ENCODE data around the gene CPNE4. TPM values are rescaled to one million over a fixed set of nuclear protein-coding genes. Genes with fewer than 3 reads are reported as not detected.

The CPNE4 gene
- total and polyA plus RNA-seq, 10 donors, result 0.03 to 3.1 (median 0.91) TPM; not detected in 2

DNA sequence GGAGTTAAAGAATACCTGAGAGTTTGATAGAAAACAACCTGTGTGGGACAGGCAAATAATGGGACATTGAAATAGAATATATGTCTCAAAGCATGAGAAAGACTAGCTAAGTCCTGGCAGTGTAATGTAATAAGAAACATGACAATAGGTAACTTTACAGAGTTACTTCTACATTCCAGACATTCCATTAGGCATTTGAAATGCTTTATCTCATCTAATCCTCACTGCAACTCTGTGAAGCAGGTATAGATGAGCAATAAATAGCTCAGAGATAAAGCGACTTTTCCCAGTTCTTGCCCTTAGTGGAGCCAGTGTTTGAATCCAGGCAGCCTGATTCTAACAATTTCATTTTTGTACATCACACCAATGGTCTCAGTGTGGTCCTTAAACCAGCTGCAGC lies 76.8 kb downstream of the CPNE4 start:
- intact Hi-C loops (cut with DNase I; ENCODE audit: low total_unique reads), result no loop called here
- Histone ChIP-seq H3K9me3 (no peaks in the 10 kb centered on the region), H3K27me3 (replicated peaks in 1 of 7) (peaks cover 0 to 8% (median 0%) of the 10 kb centered on the region in 7 donors), H3K4me1 (no peaks in the 10 kb centered on the region), H3K27ac (no peak overlapping the region), H3K4me3 (no peak overlapping the region), H3K36me3 (no peaks in the 10 kb centered on the region)
- DNase-seq, result no peak
- WGBS, 5 donors, result 55 to 93% (median 71%) methylated on average over 1 of the region's 1 CpG
- no peak for TF ChIP-seq POLR2AphosphoS5 (IDR thresholded peaks at IDR 0.05)
- TF ChIP-seq CTCF (IDR thresholded peaks at IDR 0.05 in 8 of 11, conservative IDR thresholded peaks at IDR 0.05 in 3 of 11), result no peak
- no peak for TF ChIP-seq POLR2A (IDR thresholded peaks at IDR 0.05)

DNA sequence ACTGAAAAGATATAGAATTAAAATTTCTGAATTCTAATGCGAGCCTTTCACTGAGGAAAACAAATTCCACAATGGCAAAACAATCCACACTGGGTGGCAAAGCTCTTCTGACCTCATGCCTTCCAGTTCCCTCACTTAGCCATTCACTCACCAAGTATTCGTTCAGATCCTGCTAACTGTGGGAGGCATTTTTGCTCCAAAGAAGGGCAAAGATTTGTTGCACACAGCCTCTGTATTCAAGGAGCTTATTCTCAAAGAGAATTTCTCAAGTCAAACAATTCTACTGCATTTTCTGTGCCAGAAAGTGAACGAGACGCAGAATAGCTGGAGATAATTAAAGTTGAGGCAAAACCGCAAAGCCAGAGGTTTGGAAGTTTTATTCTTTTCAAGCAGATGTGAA lies 77.3 kb downstream of the CPNE4 start:
- TF ChIP-seq POLR2AphosphoS5 (IDR thresholded peaks at IDR 0.05), result no peak
- no peak for TF ChIP-seq POLR2A (IDR thresholded peaks at IDR 0.05)
- TF ChIP-seq CTCF (IDR thresholded peaks at IDR 0.05 in 8 of 11, conservative IDR thresholded peaks at IDR 0.05 in 3 of 11), result no peak
- WGBS, 5 donors, result 61 to 74% (median 73%) methylated on average over 5 of the region's 5 CpGs

DNA sequence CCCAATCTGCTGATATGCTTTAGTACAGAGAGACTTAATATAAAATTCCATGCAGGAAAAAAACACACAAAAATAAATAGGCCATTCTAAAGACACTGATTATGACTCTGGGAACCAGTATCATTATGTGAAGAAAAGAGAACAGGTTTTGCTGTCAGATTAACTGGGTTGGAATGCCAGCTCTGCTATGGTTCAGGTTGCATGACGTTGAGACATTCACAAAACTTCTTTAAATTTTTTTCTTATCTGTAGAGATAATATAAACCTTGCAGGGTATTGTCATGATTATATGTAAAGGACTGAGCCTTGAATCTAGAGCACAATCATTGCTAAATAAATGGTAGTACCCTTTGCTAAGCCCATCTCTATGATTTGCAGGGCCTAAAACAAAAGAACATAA lies 86.0 kb downstream of the CPNE4 start:
- intact Hi-C loops (cut with DNase I; ENCODE audit: low total_unique reads), result no loop called here
- no peaks in the 10 kb centered on the region for H3K4me1 ChIP-seq
- 56 to 85% (median 78%) methylated on average over 1 of the region's 1 CpG for WGBS, 5 donors

More for the DNA sequence above, 77.3 kb downstream of the CPNE4 start:
- Histone ChIP-seq H3K36me3 (no peaks in the 10 kb centered on the region), H3K27ac (no peak overlapping the region), H3K4me3 (no peak overlapping the region), H3K9me3 (peaks cover 0 to under 1% (median 0%) of the 10 kb centered on the region in 8 donors), H3K4me1 (no peaks in the 10 kb centered on the region), H3K27me3 (replicated peaks in 1 of 7) (peaks cover 0 to 3% (median 0%) of the 10 kb centered on the region in 7 donors)
- DNase-seq, result no peak
- intact Hi-C loops (cut with DNase I; ENCODE audit: low total_unique reads), result no loop called here

GRCh38 chr3:131944676-131945075 lies 90.1 kb downstream of the CPNE4 start:
- H3K27me3 ChIP-seq (replicated peaks in 1 of 7), result no peaks in the 10 kb centered on the region
- intact Hi-C loops (cut with DNase I; ENCODE audit: low total_unique reads), result no loop called here
- H3K4me1 ChIP-seq, result no peaks in the 10 kb centered on the region
- H3K36me3 ChIP-seq, result no peaks in the 10 kb centered on the region
- no peak overlapping the region for H3K4me3 ChIP-seq
- WGBS, 5 donors, result 73 to 85% (median 81%) methylated on average over 1 of the region's 1 CpG
- DNase-seq, result no peak
- TF ChIP-seq POLR2A (IDR thresholded peaks at IDR 0.05) (no peak), POLR2AphosphoS5 (IDR thresholded peaks at IDR 0.05) (no peak), CTCF (IDR thresholded peaks at IDR 0.05 in 8 of 11, conservative IDR thresholded peaks at IDR 0.05 in 3 of 11) (no peak)
- H3K9me3 ChIP-seq, result no peaks in the 10 kb centered on the region
- H3K27ac ChIP-seq, result no peak overlapping the region

More for the DNA sequence above, 86.0 kb downstream of the CPNE4 start:
- TF ChIP-seq POLR2A (IDR thresholded peaks at IDR 0.05) (no peak), CTCF (IDR thresholded peaks at IDR 0.05 in 8 of 11, conservative IDR thresholded peaks at IDR 0.05 in 3 of 11) (no peak), POLR2AphosphoS5 (IDR thresholded peaks at IDR 0.05) (no peak)
- no peak overlapping the region for H3K27ac ChIP-seq
- H3K36me3 ChIP-seq, result no peaks in the 10 kb centered on the region
- no peak for DNase-seq
- no peaks in the 10 kb centered on the region for H3K27me3 ChIP-seq (replicated peaks in 1 of 7)
- H3K4me3 ChIP-seq, result no peak overlapping the region
- peaks cover 0 to 3% (median 0%) of the 10 kb centered on the region in 8 donors for H3K9me3 ChIP-seq
